Measurements from ENCODE around the gene LGALS4. TPM values are rescaled to one million over a fixed set of nuclear protein-coding genes. Genes with fewer than 3 reads are reported as not detected.
"Not testable (repeated sequence)": the region's sequence is repeated elsewhere in the genome, so short reads cannot be mapped to it uniquely, and the experiment has no call there.

The LGALS4 gene
- polyA plus RNA-seq, 4 donors, result 1,130 to 3,807 (median 2,480) TPM

DNA sequence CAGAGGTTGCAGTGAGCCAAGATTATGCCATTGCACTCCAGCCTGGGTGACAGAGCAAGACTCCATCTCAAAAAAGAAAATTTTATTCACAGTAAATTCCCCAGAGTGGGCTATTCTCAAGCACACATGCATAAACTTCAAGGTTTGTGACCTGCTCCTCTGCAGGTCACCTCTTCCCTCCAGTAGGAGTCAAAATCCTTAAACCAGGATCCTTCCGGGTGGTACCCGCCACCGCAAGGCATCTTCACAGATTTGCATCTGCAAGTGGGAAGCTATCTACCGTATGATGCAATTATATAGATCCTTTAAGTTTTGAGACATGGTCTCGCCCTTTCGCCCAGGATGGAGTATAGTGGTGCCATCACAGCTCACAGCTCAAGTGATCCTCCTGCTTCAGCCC, 21.8 kb upstream of the LGALS4 start:
- WGBS, 3 donors, result 93 to 94% (median 93%) methylated on average over 6 of the region's 6 CpGs
- FAIRE-seq (no peak), DNase-seq (no peak)
- no peak overlapping the region for H3K27ac ChIP-seq (ENCODE audit: low read depth in 1 of 3, low read length in 2 of 3)
- no peaks in the 10 kb centered on the region for H3K9me3 ChIP-seq (ENCODE audit: control insufficient read depth in 2 of 2, insufficient read depth in 1 of 2, low read depth in 1 of 2, low read length in 1 of 2)
- no peak overlapping the region for H3K4me3 ChIP-seq (ENCODE audit: low read depth in 1 of 3, low read length in 3 of 3)
- no peaks in the 10 kb centered on the region for H3K27me3 ChIP-seq (ENCODE audit: control insufficient read depth in 3 of 3, insufficient read depth in 3 of 3, low read length in 3 of 3)
- peaks cover 0 to 43% (median 3%) of the 10 kb centered on the region in 3 donors for H3K4me1 ChIP-seq (ENCODE audit: control insufficient read depth in 3 of 3, insufficient read depth in 2 of 3, low read depth in 1 of 3, low read length in 2 of 3)
- H3K36me3 ChIP-seq (ENCODE audit: control insufficient read depth in 3 of 3, insufficient read depth in 2 of 3, low read depth in 1 of 3, low read length in 3 of 3), result peaks cover 24 to 55% (median 28%) of the 10 kb centered on the region in 3 donors

DNA sequence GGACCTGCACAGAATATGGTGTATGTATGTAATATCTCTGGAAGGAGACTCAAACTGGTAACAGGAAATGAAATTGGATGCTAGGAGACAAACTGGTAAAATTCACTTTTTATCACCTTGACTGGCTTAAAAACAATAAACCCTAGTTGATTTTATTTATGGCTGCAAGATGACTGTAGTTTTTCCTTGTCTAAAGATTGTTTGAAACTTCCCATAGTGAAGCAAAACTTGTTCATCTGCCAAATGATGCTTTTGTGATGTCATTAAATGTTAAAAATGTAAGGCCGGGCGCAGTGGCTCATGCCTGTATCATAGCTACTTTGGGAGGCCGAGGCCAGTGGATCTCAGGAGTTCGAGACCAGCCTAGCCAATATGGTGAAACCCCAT, 21.4 kb upstream of the LGALS4 start:
- WGBS, 3 donors, result 92 to 98% (median 97%) methylated on average over 4 of the region's 4 CpGs
- Histone ChIP-seq H3K4me1 (ENCODE audit: control insufficient read depth in 3 of 3, insufficient read depth in 2 of 3, low read depth in 1 of 3, low read length in 2 of 3) (peaks cover 0 to 38% (median 3%) of the 10 kb centered on the region in 3 donors), H3K36me3 (ENCODE audit: control insufficient read depth in 3 of 3, insufficient read depth in 2 of 3, low read depth in 1 of 3, low read length in 3 of 3) (peaks cover 20 to 55% (median 23%) of the 10 kb centered on the region in 3 donors), H3K4me3 (ENCODE audit: low read depth in 1 of 3, low read length in 3 of 3) (no peak overlapping the region), H3K9me3 (ENCODE audit: control insufficient read depth in 2 of 2, insufficient read depth in 1 of 2, low read depth in 1 of 2, low read length in 1 of 2) (no peaks in the 10 kb centered on the region), H3K27me3 (ENCODE audit: control insufficient read depth in 3 of 3, insufficient read depth in 3 of 3, low read length in 3 of 3) (no peaks in the 10 kb centered on the region), H3K27ac (ENCODE audit: low read depth in 1 of 3, low read length in 2 of 3) (no peak overlapping the region)
- DNase-seq, result no peak
- FAIRE-seq, result no peak

DNA sequence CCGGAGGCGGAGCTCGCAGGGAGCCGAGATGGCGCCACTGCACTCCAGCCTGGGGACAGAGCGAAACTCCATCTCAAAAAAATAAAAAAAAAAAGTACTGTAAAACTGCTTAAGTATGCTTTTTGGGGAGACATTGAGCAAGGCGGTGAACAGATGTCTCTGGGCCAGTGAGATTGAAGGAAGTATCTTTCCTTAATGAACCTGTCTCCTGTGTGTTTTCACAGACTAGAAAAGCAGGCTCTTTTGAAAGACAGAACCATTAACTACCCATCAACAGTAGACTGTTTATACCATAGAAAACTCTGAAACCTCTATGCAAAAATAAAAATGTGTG, 20.3 kb upstream of the LGALS4 start:
- peaks cover 13 to 55% (median 15%) of the 10 kb centered on the region in 3 donors for H3K36me3 ChIP-seq (ENCODE audit: control insufficient read depth in 3 of 3, insufficient read depth in 2 of 3, low read depth in 1 of 3, low read length in 3 of 3)
- no peaks in the 10 kb centered on the region for H3K27me3 ChIP-seq (ENCODE audit: control insufficient read depth in 3 of 3, insufficient read depth in 3 of 3, low read length in 3 of 3)
- no peak overlapping the region for H3K27ac ChIP-seq (ENCODE audit: low read depth in 1 of 3, low read length in 2 of 3)
- no peak for FAIRE-seq
- DNase-seq, result no peak
- peaks cover 0 to 31% (median 3%) of the 10 kb centered on the region in 3 donors for H3K4me1 ChIP-seq (ENCODE audit: control insufficient read depth in 3 of 3, insufficient read depth in 2 of 3, low read depth in 1 of 3, low read length in 2 of 3)
- H3K4me3 ChIP-seq (ENCODE audit: low read depth in 1 of 3, low read length in 3 of 3), result no peak overlapping the region
- H3K9me3 ChIP-seq (ENCODE audit: control insufficient read depth in 2 of 2, insufficient read depth in 1 of 2, low read depth in 1 of 2, low read length in 1 of 2), result no peaks in the 10 kb centered on the region
- WGBS, 3 donors, result 91 to 96% (median 92%) methylated on average over 7 of the region's 7 CpGs

DNA sequence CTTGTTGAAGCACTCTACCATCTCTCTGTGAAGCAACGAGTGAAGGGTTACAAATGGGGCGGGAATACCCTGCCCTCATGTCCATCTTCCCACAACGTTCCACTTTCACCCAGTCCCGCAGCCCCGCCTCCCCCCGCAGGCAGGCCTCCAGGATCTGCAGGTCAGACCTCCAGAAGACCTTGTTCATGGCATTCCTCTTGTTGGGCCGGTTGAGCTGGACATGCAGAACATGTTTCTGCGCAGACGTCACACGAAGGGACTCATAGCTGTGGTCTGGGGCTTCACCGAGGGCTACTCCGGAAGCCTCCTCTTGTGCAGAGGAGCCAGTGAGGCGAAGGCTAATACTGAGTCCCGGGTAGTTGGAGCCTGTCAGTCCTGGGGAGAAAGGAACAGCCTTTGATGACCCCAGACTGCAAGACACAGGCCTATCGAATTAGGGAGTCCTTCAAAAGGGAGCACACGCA, 18.4 kb upstream of the LGALS4 start:
- Histone ChIP-seq H3K36me3 (ENCODE audit: control insufficient read depth in 3 of 3, insufficient read depth in 2 of 3, low read depth in 1 of 3, low read length in 3 of 3) (peaks cover 0 to 53% (median 8%) of the 10 kb centered on the region in 3 donors), H3K27me3 (ENCODE audit: control insufficient read depth in 3 of 3, insufficient read depth in 3 of 3, low read length in 3 of 3) (no peaks in the 10 kb centered on the region), H3K9me3 (ENCODE audit: control insufficient read depth in 2 of 2, insufficient read depth in 1 of 2, low read depth in 1 of 2, low read length in 1 of 2) (no peaks in the 10 kb centered on the region), H3K4me3 (ENCODE audit: low read depth in 1 of 3, low read length in 3 of 3) (peak overlapping the region; percentile 55 to 76 (median 62)), H3K27ac (ENCODE audit: low read depth in 1 of 3, low read length in 2 of 3) (peak overlapping the region; percentile 68 to 96 (median 83)), H3K4me1 (ENCODE audit: control insufficient read depth in 3 of 3, insufficient read depth in 2 of 3, low read depth in 1 of 3, low read length in 2 of 3) (peaks cover 5 to 33% (median 9%) of the 10 kb centered on the region in 3 donors)
- no peak for FAIRE-seq
- WGBS, 3 donors, result 1 to 2% (median 2%) methylated on average over 16 of the region's 16 CpGs
- peak in 1 of 2 donors; percentile 65 for DNase-seq

DNA sequence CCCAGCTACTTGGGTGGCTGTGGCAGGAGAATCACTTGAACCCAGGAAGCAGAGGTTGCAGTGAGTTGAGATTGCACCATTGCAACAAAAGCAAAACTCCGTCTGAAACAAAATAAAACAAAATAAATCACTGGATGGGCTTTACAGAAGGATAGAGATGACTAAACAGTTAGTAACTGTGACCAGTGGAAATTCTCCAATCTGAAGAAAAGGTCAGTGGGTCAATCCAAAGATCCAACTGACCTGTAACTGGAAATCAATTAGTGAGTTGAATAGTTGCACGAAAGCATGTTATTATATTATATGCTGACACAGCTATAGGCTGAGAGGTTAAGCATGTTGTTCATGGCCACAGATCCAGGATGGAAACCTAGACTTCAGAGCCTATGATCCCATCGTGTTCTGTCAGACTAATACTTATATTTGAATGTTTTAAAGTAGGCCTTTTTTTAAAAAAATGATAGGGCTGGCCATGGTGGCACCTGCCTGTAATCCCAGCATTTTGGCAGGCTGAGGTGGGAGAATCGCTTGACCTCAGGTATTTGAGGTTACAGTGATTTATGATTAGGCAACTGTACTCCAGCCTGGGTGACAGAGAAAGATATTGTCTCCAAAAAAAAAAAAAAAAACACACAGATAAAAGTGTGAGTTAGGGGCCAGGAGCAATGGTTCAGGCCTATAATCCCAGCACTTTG, 17.4 kb upstream of the LGALS4 start:
- no peak for DNase-seq
- Histone ChIP-seq H3K27me3 (ENCODE audit: control insufficient read depth in 3 of 3, insufficient read depth in 3 of 3, low read length in 3 of 3) (no peaks in the 10 kb centered on the region), H3K36me3 (ENCODE audit: control insufficient read depth in 3 of 3, insufficient read depth in 2 of 3, low read depth in 1 of 3, low read length in 3 of 3) (peaks cover 0 to 50% (median 5%) of the 10 kb centered on the region in 3 donors), H3K9me3 (ENCODE audit: control insufficient read depth in 2 of 2, insufficient read depth in 1 of 2, low read depth in 1 of 2, low read length in 1 of 2) (no peaks in the 10 kb centered on the region), H3K4me3 (ENCODE audit: low read depth in 1 of 3, low read length in 3 of 3) (peak overlapping the region in 1 of 3 donors; percentile 62), H3K4me1 (ENCODE audit: control insufficient read depth in 3 of 3, insufficient read depth in 2 of 3, low read depth in 1 of 3, low read length in 2 of 3) (peaks cover 5 to 40% (median 9%) of the 10 kb centered on the region in 3 donors), H3K27ac (ENCODE audit: low read depth in 1 of 3, low read length in 2 of 3) (peak overlapping the region in 1 of 3 donors; percentile 96)
- FAIRE-seq, result no peak
- WGBS, 3 donors, result 36 to 64% (median 40%) methylated on average over 4 of the region's 4 CpGs

DNA sequence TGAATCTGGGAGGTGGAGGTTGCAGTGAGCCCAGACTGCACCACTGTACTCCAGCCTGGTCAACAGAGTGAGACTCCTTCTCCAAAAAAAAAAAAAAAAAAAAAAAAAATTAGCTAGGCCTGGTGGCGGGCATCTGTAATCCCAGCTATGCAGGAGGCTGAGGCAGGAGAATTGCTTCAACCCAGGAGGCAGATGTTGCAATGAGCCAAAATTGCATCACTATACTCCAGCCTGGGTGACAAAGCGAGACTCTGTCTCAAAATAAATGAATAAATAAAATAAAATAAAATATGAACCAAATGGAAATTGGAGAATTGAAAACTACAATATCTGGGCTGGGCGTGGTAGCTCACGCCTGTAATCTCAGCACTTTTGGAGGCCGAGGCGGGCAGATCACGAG, 16.5 kb upstream of the LGALS4 start:
- H3K4me3 ChIP-seq (ENCODE audit: low read depth in 1 of 3, low read length in 3 of 3); DNase-seq; FAIRE-seq; H3K9me3 ChIP-seq (ENCODE audit: control insufficient read depth in 2 of 2, insufficient read depth in 1 of 2, low read depth in 1 of 2, low read length in 1 of 2); H3K27me3 ChIP-seq (ENCODE audit: control insufficient read depth in 3 of 3, insufficient read depth in 3 of 3, low read length in 3 of 3); H3K27ac ChIP-seq (ENCODE audit: low read depth in 1 of 3, low read length in 2 of 3): not testable (repeated sequence)
- 85 to 89% (median 85%) methylated on average over 7 of the region's 7 CpGs for WGBS, 3 donors
- peaks cover 5 to 45% (median 9%) of the 10 kb centered on the region in 3 donors for H3K4me1 ChIP-seq (ENCODE audit: control insufficient read depth in 3 of 3, insufficient read depth in 2 of 3, low read depth in 1 of 3, low read length in 2 of 3)
- peaks cover 0 to 45% (median 5%) of the 10 kb centered on the region in 3 donors for H3K36me3 ChIP-seq (ENCODE audit: control insufficient read depth in 3 of 3, insufficient read depth in 2 of 3, low read depth in 1 of 3, low read length in 3 of 3)

DNA sequence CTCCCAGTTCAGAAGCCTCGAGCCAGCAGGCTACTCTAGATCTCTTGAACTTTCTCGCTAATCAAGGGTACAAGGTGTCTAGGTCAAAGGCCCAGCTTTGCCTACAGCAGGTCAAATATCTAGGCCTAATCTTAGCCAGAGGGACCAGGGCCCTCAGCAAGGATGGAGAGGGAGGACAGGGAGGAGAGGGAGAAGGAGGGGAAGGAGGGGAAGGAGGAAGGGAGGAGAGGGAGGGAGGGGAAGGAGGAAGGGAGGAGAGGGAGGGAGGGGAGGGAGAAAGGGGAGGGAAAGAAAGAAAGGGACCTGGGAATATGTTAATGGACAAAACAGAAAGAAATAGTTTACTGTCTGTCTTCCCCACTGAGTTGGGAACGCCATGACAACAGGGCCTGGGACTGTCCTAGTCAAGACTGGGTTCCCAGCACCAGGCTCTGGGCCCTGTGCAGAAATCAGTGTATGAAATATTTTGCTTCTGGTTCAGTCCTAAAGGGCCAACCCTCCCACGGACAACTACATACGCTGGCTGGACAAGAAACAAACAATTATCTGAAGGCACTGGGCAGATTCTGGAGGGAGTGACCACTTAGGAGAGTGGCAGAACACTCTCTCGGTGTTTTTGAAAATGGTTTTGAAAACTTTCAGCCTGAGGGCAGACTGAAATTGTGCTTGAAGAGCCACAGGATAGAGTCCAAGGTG, 14.3 kb upstream of the LGALS4 start:
- Histone ChIP-seq H3K27me3 (ENCODE audit: control insufficient read depth in 3 of 3, insufficient read depth in 3 of 3, low read length in 3 of 3) (no peaks in the 10 kb centered on the region), H3K4me1 (ENCODE audit: control insufficient read depth in 3 of 3, insufficient read depth in 2 of 3, low read depth in 1 of 3, low read length in 2 of 3) (peaks cover 5 to 37% (median 9%) of the 10 kb centered on the region in 3 donors), H3K27ac (ENCODE audit: low read depth in 1 of 3, low read length in 2 of 3) (peak overlapping the region in 2 of 3 donors; percentile 45 to 77), H3K36me3 (ENCODE audit: control insufficient read depth in 3 of 3, insufficient read depth in 2 of 3, low read depth in 1 of 3, low read length in 3 of 3) (peaks cover 0 to 56% (median 5%) of the 10 kb centered on the region in 3 donors), H3K9me3 (ENCODE audit: control insufficient read depth in 2 of 2, insufficient read depth in 1 of 2, low read depth in 1 of 2, low read length in 1 of 2) (no peaks in the 10 kb centered on the region), H3K4me3 (ENCODE audit: low read depth in 1 of 3, low read length in 3 of 3) (no peak overlapping the region)
- DNase-seq, result no peak
- 36 to 58% (median 55%) methylated on average over 6 of the region's 6 CpGs for whole genome bisulfite sequencing, 3 donors
- no peak for FAIRE-seq

DNA sequence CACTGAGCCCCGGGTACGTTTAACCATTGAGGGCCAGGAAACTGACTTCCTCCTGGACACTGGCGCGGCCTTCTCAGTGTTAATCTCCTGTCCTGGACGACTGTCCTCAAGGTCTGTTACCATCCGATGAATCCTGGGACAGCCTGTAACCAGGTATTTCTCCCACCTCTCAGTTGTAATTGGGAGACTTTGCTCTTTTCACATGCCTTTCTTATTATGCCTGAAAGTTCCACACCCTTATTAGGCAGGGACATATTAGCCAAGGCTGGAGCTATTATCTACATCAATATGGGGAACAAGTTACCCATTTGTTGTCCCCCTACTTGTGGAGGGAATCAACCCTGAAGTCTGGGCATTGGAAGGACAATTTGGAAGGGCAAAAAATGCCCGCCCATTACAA, 13.2 kb upstream of the LGALS4 start:
- 39 to 68% (median 55%) methylated on average over 7 of the region's 7 CpGs for WGBS, 3 donors
- H3K4me1 ChIP-seq (ENCODE audit: control insufficient read depth in 3 of 3, insufficient read depth in 2 of 3, low read depth in 1 of 3, low read length in 2 of 3), result peaks cover 5 to 40% (median 9%) of the 10 kb centered on the region in 3 donors
- H3K4me3 ChIP-seq (ENCODE audit: low read depth in 1 of 3, low read length in 3 of 3); H3K27me3 ChIP-seq (ENCODE audit: control insufficient read depth in 3 of 3, insufficient read depth in 3 of 3, low read length in 3 of 3); FAIRE-seq; H3K9me3 ChIP-seq (ENCODE audit: control insufficient read depth in 2 of 2, insufficient read depth in 1 of 2, low read depth in 1 of 2, low read length in 1 of 2): not testable (repeated sequence)
- peaks cover 0 to 65% (median 5%) of the 10 kb centered on the region in 3 donors for H3K36me3 ChIP-seq (ENCODE audit: control insufficient read depth in 3 of 3, insufficient read depth in 2 of 3, low read depth in 1 of 3, low read length in 3 of 3)
- peak; percentile 51 to 78 for DNase-seq
- H3K27ac ChIP-seq (ENCODE audit: low read depth in 1 of 3, low read length in 2 of 3), result peak overlapping the region; percentile 43 to 77 (median 45)

Data from small intestine (tissue), 7 donors.